H1 (cell line): ENCODE measurements around the gene RXFP1. TPM values are rescaled to one million over a fixed set of nuclear protein-coding genes. Genes with fewer than 3 reads are reported as not detected.

ENCODE experiments used
- CTCF ChIA-PET: fragments of 300-600 bp; sonication (Branson Sonifier 250); formaldehyde crosslinking; loops from one replicate; lab custom pipeline; 2021; ENCODE audit not compliant: partially characterized antibody; lab: Charles Lee
- POLR2A ChIA-PET: fragments of 300-600 bp; sonication (Branson Sonifier 250); formaldehyde crosslinking; loops from one replicate; lab custom pipeline; 2021; ENCODE audit warnings: inconsistent platforms; ENCODE audit not compliant: partially characterized antibody; lab: Charles Lee
- DNase-seq, 2 experiments: peaks; one replicate each; pipeline versions ENCODE4 v3.0.0 to v3.0.0-alpha.2; 2010 to 2022; ENCODE audit warnings: low spot score in 2 of 2, low read depth in 1 of 2, mixed read lengths in 1 of 2
- FAIRE-seq: peaks from 2 replicates; lab custom pipeline; 2011; peaks lifted over from hg19 to GRCh38; lab: Jason Lieb, UNC
- H2AFZ ChIP-seq: 2 replicates; pipeline ENCODE4 v1.8.1; 2012; ENCODE audit warnings: low read length, inconsistent platforms
- H2AK5ac ChIP-seq: 2 replicates; pipeline ENCODE4 v1.6.1; 2013; ENCODE audit warnings: low read depth, low read length
- H2BK120ac ChIP-seq: replicated peaks from 2 replicates; pipeline ENCODE3; 2013; ENCODE audit warnings: low read depth, low read length, inconsistent platforms
- H2BK12ac ChIP-seq: 2 replicates; pipeline ENCODE4 v1.6.1; 2013; ENCODE audit warnings: low read depth, low read length
- H2BK15ac ChIP-seq: 2 replicates; pipeline ENCODE4 v1.6.1; 2013; ENCODE audit warnings: low read length
- H2BK20ac ChIP-seq: 2 replicates; pipeline ENCODE4 v1.6.1; 2013; ENCODE audit warnings: low read length
- H2BK5ac ChIP-seq: 2 replicates; pipeline ENCODE4 v1.6.1; 2013; ENCODE audit warnings: low read depth, low read length
- H3K14ac ChIP-seq: 2 replicates; pipeline ENCODE4 v1.6.1; 2013; ENCODE audit warnings: inconsistent platforms; ENCODE audit not compliant: insufficient read length
- H3K18ac ChIP-seq: 2 replicates; pipeline ENCODE4 v1.6.1; 2013; ENCODE audit warnings: low read length; ENCODE audit errors: extremely low read depth
- H3K23ac ChIP-seq: 2 replicates; pipeline ENCODE4 v1.6.1; 2013; ENCODE audit warnings: inconsistent platforms; ENCODE audit not compliant: insufficient read length
- H3K23me2 ChIP-seq: 2 replicates; pipeline ENCODE4 v1.6.1; 2013; ENCODE audit warnings: low read depth, low read length
- H3K27ac ChIP-seq: 2 replicates; pipeline ENCODE4 v1.6.1; 2011; ENCODE audit warnings: low read depth, low read length, inconsistent platforms
- H3K27me3 ChIP-seq, 4 experiments: replicated peaks in 1 of 4; 1 replicate in 1 of 4; 2 replicates in 3 of 4; pipeline versions ENCODE4 v1.6.1 to v1.8.1; 2011 to 2013; ENCODE audit warnings: low read length in 3 of 4, mild to moderate bottlenecking in 3 of 4, inconsistent platforms in 2 of 4, mixed read lengths in 2 of 4, moderate library complexity in 1 of 4; ENCODE audit not compliant: control insufficient read depth in 3 of 4, insufficient read depth in 3 of 4; ENCODE audit errors: extremely low read depth in 1 of 4
- H3K36me3 ChIP-seq, 4 experiments: 2 replicates each; pipeline versions ENCODE4 v1.6.1 to v1.8.1; 2011 to 2013; ENCODE audit warnings: mild to moderate bottlenecking in 4 of 4, low read length in 3 of 4, moderate library complexity in 2 of 4, control low read depth in 1 of 4, inconsistent platforms in 1 of 4; ENCODE audit not compliant: insufficient read depth in 4 of 4, control insufficient read depth in 2 of 4
- H3K4ac ChIP-seq: replicated peaks from 2 replicates; pipeline ENCODE3; 2013; ENCODE audit warnings: low read length, low read depth, mixed read lengths, inconsistent platforms; ENCODE audit not compliant: insufficient read length
- H3K4me1 ChIP-seq, 4 experiments: replicated peaks in 1 of 4; 1 replicate in 1 of 4; 2 replicates in 3 of 4; pipeline versions ENCODE4 v1.6.1 to v1.8.1; 2011 to 2013; ENCODE audit warnings: low read length in 3 of 4, inconsistent platforms in 2 of 4, mixed read lengths in 1 of 4; ENCODE audit not compliant: insufficient read depth in 4 of 4, control insufficient read depth in 3 of 4
- H3K4me2 ChIP-seq, 2 experiments: 2 replicates each; pipeline versions ENCODE4 v1.6.1 to v1.8.1; 2011 to 2013; ENCODE audit warnings: low read depth in 2 of 2, low read length in 2 of 2, control low read depth in 1 of 2, inconsistent platforms in 1 of 2, mild to moderate bottlenecking in 1 of 2; ENCODE audit not compliant: insufficient read depth in 1 of 2
- H3K4me3 ChIP-seq, 4 experiments: fragments of 200-600, 300-600 bp in 1 of 4; sonication (generic), shearing (Covaris generic), sonication (Bioruptor Twin) in 1 of 4; 2 replicates each; pipeline versions ENCODE4 v1.5.1 to v1.8.1; 2011 to 2016; ENCODE audit warnings: low read length in 4 of 4, low read depth in 3 of 4, control low read depth in 2 of 4, inconsistent platforms in 2 of 4, mild to moderate bottlenecking in 2 of 4, mixed read lengths in 1 of 4, moderate library complexity in 1 of 4; ENCODE audit not compliant: insufficient read depth in 2 of 4; ENCODE audit errors: extremely low read depth in 1 of 4
- H3K56ac ChIP-seq: replicated peaks from 2 replicates; pipeline ENCODE3; 2013; ENCODE audit warnings: low read depth, mild to moderate bottlenecking, mixed read lengths, low read length, inconsistent platforms; ENCODE audit not compliant: insufficient read length
- H3K79me1 ChIP-seq: 2 replicates; pipeline ENCODE4 v1.6.1; 2013; ENCODE audit warnings: low read depth, low read length, control low read depth
- H3K79me2 ChIP-seq, 2 experiments: 2 replicates each; pipeline versions ENCODE4 v1.6.1 to v1.8.1; 2012 to 2013; ENCODE audit warnings: low read length in 2 of 2, mild to moderate bottlenecking in 2 of 2, inconsistent platforms in 1 of 2; ENCODE audit not compliant: insufficient read depth in 2 of 2, control insufficient read depth in 1 of 2
- H3K9ac ChIP-seq, 4 experiments: replicated peaks in 1 of 4; 1 replicate in 1 of 4; 2 replicates in 3 of 4; pipeline versions ENCODE4 v1.6.1 to v1.8.1; 2011 to 2013; ENCODE audit warnings: low read depth in 3 of 4, low read length in 3 of 4, control low read depth in 2 of 4, mild to moderate bottlenecking in 2 of 4, moderate library complexity in 2 of 4, inconsistent platforms in 1 of 4; ENCODE audit errors: extremely low read depth in 1 of 4
- H3K9me3 ChIP-seq, 2 experiments: 2 replicates each; pipeline versions ENCODE4 v1.6.1 to v1.8.1; 2012 to 2013; ENCODE audit warnings: mild to moderate bottlenecking in 2 of 2, moderate library complexity in 2 of 2, control low read depth in 1 of 2, inconsistent platforms in 1 of 2, low read depth in 1 of 2, low read length in 1 of 2, mixed read lengths in 1 of 2; ENCODE audit not compliant: insufficient read depth in 2 of 2
- H4K20me1 ChIP-seq, 2 experiments: replicated peaks in 1 of 2; 2 replicates each; pipeline versions ENCODE3 to v1.8.1; 2011 to 2013; ENCODE audit warnings: inconsistent platforms in 2 of 2, low read length in 2 of 2, mild to moderate bottlenecking in 1 of 2; ENCODE audit not compliant: insufficient read depth in 2 of 2, control insufficient read depth in 1 of 2
- H4K5ac ChIP-seq: 2 replicates; pipeline ENCODE4 v1.6.1; 2013; ENCODE audit warnings: low read length, low read depth, mixed read lengths, inconsistent platforms; ENCODE audit not compliant: insufficient read length
- H4K8ac ChIP-seq: 2 replicates; pipeline ENCODE4 v1.8.0; 2013; ENCODE audit warnings: mild to moderate bottlenecking, moderate library complexity, low read length, inconsistent platforms; ENCODE audit not compliant: insufficient read depth; ENCODE audit errors: extremely low read depth
- H4K91ac ChIP-seq: replicated peaks from 2 replicates; pipeline ENCODE3; 2013; ENCODE audit warnings: low read length, mixed read lengths, inconsistent platforms; ENCODE audit not compliant: insufficient read length
- ASH2L ChIP-seq: fragments of 200-600, 300-600 bp; sonication (generic); IDR thresholded peaks from one replicate; pipeline ENCODE4 v1.7.1; 2017; ENCODE audit warnings: low read length
- E2F6 ChIP-seq: IDR thresholded peaks from 2 replicates; pipeline ENCODE4 v1.6.1; 2012; ENCODE audit warnings: inconsistent platforms
- SP1 ChIP-seq: IDR thresholded peaks from 2 replicates; pipeline ENCODE4 v1.6.1; 2011; ENCODE audit warnings: low read depth, low read length
- TAF1 ChIP-seq: IDR thresholded peaks from 2 replicates; pipeline ENCODE4 v1.6.1; 2011; ENCODE audit warnings: mild to moderate bottlenecking, low read depth, low read length
- TCF12 ChIP-seq: IDR thresholded peaks from 2 replicates; pipeline ENCODE4 v1.6.1; 2011; ENCODE audit warnings: low read depth, mild to moderate bottlenecking, low read length
- WGBS, 2 experiments: shearing (Covaris generic) in 1 of 2; methylation state at CpG; one replicate each; pipeline versions ENCODE4 v1.1.6 to v1.1.7; 2013 to 2015; ENCODE audit warnings: low lambda C conversion rate in 2 of 2, mixed read lengths in 2 of 2, inconsistent platforms in 1 of 2, low coverage in 1 of 2, missing lambda C conversion rate in 1 of 2; ENCODE audit not compliant: insufficient replicate concordance in 2 of 2, insufficient coverage in 1 of 2, insufficient read length in 1 of 2; ENCODE audit errors: extremely low coverage in 1 of 2, missing lambda C conversion rate in 1 of 2; 5-methylcytosine and 5-hydroxymethylcytosine counted together
- polyA plus RNA-seq, 7 experiments: library from polyadenylated mRNA; depleted of rRNA in 3 of 7; stranded (reverse) in 5 of 7; unstranded in 2 of 7; fragments of >200 nt in 5 of 7; fragments of 200-250 nt in 2 of 7; gene quantifications; 1 replicate in 5 of 7; 2 replicates in 1 of 7; 4 replicates in 1 of 7; pipeline versions ENCODE4 v1.2.1 to v1.2.3, GENCODE V29; 2011 to 2013; ENCODE audit warnings: missing spikeins in 2 of 7, mixed read lengths in 2 of 7
- total RNA-seq: library from RNA; stranded (reverse); fragmentation: NEBNext Ultra II Directional; extraction: Animal tissue kit (Norgen Biotek cat#: 25700); gene quantifications from 2 replicates; pipeline ENCODE4 v1.2.1, GENCODE V29; 2021

RXFP1 gene
- total and polyA plus RNA-seq, 2 of the 8 experiments (the other 6 are each of a cell fraction or from before 2014, with no cell fraction given), result 0.14 to 0.56 TPM

GRCh38 chr4:158534727-158535126 is 13.0 kb downstream of the RXFP1 start:
- no peak overlapping the region for H3K23ac ChIP-seq
- no peaks in the 10 kb centered on the region for H3K27me3 ChIP-seq
- H3K18ac ChIP-seq, result no peak overlapping the region
- TF ChIP-seq TCF12, result no peak
- no peak for TF ChIP-seq SP1
- no peak for TF ChIP-seq E2F6
- no peak for TF ChIP-seq ASH2L
- TF ChIP-seq TAF1, result no peak
- H3K4me2 ChIP-seq, result no peak overlapping the region
- peaks cover 0 to 10% (median 4%) of the 10 kb centered on the region in 4 experiments; a peak in 4 of 7 replicates for H3K4me1 ChIP-seq
- H3K27ac ChIP-seq, result no peak overlapping the region
- no peak overlapping the region for H2AK5ac ChIP-seq
- no peak overlapping the region for H2BK120ac ChIP-seq
- no peak overlapping the region for H4K8ac ChIP-seq
- H3K79me1 ChIP-seq, result no peaks in the 10 kb centered on the region
- FAIRE-seq (no peak), DNase-seq (no peak)
- no peak overlapping the region for H2BK12ac ChIP-seq
- peak overlapping the region; percentile 10 for H3K14ac ChIP-seq
- H3K4me3 ChIP-seq, result no peak overlapping the region
- 93% methylated on average over 3 of the region's 3 CpGs; no CpG with 5 or more reads in 1 of the 2 experiments for WGBS, 2 experiments
- 0 out of 2 replicates have a peak overlapping the region, but pooled peaks have one; percentile 58 for H2AFZ ChIP-seq
- H3K9ac ChIP-seq, result no peak overlapping the region
- no peaks in the 10 kb centered on the region for H3K79me2 ChIP-seq
- no peak overlapping the region for H4K5ac ChIP-seq
- H2BK5ac ChIP-seq, result no peak overlapping the region
- H3K56ac ChIP-seq, result no peak overlapping the region
- no peaks in the 10 kb centered on the region for H3K36me3 ChIP-seq
- H4K91ac ChIP-seq, result no peak overlapping the region
- POLR2A ChIA-PET, result no interaction called here
- no peaks in the 10 kb centered on the region for H3K23me2 ChIP-seq
- H3K4ac ChIP-seq, result no peak overlapping the region
- no peaks in the 10 kb centered on the region for H4K20me1 ChIP-seq
- H3K9me3 ChIP-seq, result no peaks in the 10 kb centered on the region
- CTCF ChIA-PET, result no interaction called here
- H2BK20ac ChIP-seq, result no peak overlapping the region
- no peak overlapping the region for H2BK15ac ChIP-seq
